Epithelial cell of proximal tubule (primary cell): ENCODE measurements around the gene ASTN2. TPM values are rescaled to one million over a fixed set of nuclear protein-coding genes. Genes with fewer than 3 reads are reported as not detected.

Experiments
- DNase-seq: peaks from one replicate; pipeline ENCODE4 v3.0.0-alpha.2; 2011; ENCODE audit warnings: low read depth
- H3K4me3 ChIP-seq: 2 replicates; pipeline ENCODE4 v1.5.1; 2011; ENCODE audit warnings: low read depth, mild to moderate bottlenecking, low read length
- total RNA-seq: library from RNA; depleted of rRNA; stranded (reverse); fragments of >200 nt; gene quantifications from 2 replicates; pipeline ENCODE4 v1.2.3, GENCODE V29; 2015
- TF ChIP-seq, protein P1 (sequence below): conservative IDR thresholded peaks from 2 replicates; pipeline ENCODE4 v1.5.1; 2012; ENCODE audit warnings: low read depth, mild to moderate bottlenecking, low read length

Gene ASTN2
- total RNA-seq, 1 donor from 2014 or later, result 4.4 TPM

DNA sequence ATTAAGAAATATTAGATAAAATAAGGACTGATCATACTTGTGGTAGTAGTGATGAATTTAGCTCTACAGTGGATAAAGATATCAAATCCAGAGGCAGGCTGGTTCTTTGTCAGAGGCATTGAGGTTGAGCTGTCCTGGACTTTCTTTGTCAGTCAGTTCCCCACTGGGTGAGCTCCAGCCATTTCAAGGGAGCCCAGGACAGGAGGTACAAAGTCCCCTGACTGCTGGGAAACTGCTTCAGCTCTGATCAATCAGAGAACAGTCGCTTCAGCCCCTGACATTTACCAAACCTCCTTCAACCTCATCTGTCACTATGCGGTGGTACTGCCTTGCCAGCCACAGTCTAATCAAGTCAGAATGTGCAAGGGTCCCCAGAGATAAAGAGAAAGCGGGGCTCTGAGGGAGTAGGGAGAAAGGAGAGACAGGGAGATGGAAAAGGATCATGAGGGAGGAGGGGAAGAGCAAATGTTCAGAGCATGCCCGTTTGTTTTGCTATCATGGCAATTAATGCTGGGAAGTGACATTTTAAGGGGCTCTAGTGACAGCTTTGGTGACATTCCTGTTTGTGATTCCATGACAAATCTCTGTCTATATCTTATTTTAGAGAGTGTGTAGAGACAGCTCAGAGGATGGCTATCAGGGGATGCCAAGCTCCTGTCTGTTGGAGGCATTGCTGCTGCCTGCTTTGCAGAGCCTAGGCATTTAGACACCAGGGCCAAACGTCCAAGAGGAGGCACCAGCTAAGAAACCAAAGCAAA, 223.2 kb downstream of the ASTN2 start:
- TF ChIP-seq, protein P1, sequence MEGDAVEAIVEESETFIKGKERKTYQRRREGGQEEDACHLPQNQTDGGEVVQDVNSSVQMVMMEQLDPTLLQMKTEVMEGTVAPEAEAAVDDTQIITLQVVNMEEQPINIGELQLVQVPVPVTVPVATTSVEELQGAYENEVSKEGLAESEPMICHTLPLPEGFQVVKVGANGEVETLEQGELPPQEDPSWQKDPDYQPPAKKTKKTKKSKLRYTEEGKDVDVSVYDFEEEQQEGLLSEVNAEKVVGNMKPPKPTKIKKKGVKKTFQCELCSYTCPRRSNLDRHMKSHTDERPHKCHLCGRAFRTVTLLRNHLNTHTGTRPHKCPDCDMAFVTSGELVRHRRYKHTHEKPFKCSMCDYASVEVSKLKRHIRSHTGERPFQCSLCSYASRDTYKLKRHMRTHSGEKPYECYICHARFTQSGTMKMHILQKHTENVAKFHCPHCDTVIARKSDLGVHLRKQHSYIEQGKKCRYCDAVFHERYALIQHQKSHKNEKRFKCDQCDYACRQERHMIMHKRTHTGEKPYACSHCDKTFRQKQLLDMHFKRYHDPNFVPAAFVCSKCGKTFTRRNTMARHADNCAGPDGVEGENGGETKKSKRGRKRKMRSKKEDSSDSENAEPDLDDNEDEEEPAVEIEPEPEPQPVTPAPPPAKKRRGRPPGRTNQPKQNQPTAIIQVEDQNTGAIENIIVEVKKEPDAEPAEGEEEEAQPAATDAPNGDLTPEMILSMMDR, result no peak
- DNase-seq, result no peak
- H3K4me3 ChIP-seq, result no peak overlapping the region

DNA sequence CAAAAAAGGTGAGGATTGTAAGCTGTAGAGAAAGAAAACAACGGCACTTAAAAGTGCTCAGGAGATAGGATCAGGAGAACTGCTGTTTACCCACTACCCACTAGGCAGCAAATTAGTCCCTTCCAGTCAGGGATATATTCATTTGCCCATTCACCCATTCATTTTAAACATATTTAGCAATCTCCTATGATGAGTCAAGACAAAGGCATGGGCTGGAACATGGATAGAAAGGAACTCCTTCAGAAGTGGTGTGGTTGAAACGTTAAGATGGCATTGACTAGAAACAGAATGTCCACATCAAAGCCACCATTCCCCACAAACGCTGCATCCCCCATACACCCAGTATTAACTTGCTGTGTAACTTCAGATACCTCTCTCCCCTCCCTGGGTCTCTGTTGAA, 225.7 kb downstream of the ASTN2 start:
- TF ChIP-seq, protein P1, result no peak

DNA sequence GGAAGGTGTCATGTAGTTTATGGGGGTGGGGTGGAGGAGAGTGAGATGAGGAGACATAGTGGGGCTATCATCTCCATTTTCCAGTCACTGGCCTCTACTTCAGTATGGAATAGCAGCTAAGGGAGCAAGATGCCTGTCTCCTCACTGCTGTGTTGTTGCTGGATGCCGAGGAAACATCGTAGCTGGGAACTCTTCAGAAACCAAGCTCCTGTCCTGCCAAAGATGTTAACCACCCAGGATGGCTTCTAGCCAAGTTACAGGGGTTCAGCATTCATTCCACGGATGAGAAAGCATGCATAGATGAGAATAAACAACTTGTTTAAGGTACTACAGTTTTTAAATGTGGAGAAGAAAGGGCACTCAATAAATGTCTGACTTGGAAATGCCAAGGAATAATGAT, 226.5 kb downstream of the ASTN2 start:
- DNase-seq, result no peak
- no peak overlapping the region for H3K4me3 ChIP-seq
- TF ChIP-seq, protein P1, result no peak

More for the DNA sequence above, 225.7 kb downstream of the ASTN2 start:
- no peak overlapping the region for H3K4me3 ChIP-seq
- peak; percentile 7 for DNase-seq

DNA sequence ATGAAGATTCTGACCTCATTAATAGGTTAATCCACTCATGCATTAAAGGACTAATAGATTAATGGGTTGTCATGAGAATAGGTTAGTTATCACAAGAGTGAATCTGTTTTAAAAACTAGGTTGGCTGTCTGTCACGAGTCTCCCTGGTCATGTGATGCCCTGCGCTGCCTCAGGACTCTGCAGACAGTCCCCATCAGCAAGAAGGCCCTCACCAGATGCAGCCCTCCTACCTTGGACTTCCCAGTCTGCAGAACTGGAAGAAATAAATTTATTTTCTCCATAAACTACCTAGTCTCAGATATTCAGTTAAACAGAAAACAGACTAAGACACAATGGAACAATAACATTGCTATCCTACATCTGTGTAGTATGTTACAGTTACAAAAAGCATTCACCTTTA, 227.4 kb downstream of the ASTN2 start:
- TF ChIP-seq, protein P1, result no peak
- DNase-seq, result no peak
- no peak overlapping the region for H3K4me3 ChIP-seq

DNA sequence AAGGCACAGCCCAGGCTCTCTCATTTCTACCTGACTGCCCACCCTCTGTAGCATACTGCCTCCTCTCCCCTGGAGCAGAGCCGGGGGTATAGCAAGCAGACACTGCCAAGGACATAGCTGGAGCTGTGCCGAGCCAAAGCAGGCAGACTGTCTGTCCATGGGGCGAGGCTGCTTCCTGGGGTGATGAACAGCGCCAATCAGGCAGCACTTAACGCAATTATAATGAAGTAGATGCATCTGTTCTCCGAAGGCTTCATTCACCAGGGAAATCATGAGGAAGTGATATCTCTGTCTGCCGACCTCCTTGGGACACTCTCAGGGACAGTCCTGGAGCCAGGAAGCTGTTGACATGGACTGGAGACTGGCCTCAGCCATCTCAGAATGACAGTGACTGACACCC, 230.7 kb downstream of the ASTN2 start:
- no peak overlapping the region for H3K4me3 ChIP-seq
- TF ChIP-seq, protein P1, result no peak
- no peak for DNase-seq

DNA sequence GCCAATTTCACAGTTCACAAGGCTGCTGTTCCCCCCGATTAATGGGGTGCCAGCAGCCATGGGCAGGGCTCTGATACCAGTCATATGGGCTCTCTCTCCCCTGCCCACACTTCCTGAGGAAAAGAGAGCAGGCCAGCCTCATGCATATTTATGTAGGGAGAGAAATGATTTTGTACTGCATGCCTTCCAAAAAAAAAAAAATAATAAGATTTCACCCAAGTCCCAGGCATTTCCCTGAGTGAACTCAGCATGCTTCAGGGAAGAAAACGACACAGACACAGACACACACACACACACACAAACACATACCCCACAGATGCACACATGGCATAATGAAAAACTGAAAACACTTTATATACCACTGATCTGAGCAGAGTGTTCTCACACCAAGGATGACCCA, 232.8 kb downstream of the ASTN2 start:
- DNase-seq, result no peak
- TF ChIP-seq, protein P1, result no peak
- no peak overlapping the region for H3K4me3 ChIP-seq

DNA sequence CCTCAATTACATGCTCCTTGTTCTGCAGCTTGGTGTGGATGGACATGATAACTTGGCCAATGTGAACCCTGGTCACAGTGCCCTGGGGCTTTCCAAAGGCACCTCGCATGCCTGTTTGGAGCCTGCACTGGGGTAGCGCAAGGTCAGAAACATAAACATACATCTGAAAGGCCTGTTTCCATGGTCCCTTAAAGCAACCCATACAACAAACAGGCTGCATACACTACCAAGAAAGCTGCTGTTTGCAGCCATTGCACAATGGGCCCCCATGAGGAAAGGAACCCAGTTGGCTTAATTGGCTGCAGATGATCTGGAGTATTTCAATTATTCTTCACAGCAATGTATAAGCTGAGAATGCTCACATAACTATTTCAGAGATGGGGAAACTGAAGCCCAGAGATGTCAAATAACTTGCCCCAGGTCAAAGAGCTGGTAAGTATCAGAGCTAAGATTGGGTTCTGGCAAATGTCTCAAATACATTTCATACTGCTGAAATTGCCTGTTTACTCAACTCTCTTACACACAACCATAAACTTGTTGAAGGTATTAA, 233.9 kb downstream of the ASTN2 start:
- TF ChIP-seq, protein P1, result no peak
- no peak overlapping the region for H3K4me3 ChIP-seq
- DNase-seq, result no peak
